Sigmoid colon (tissue), 7 donors: ENCODE measurements around the gene ABCA13. TPM values are rescaled to one million over a fixed set of nuclear protein-coding genes. Genes with fewer than 3 reads are reported as not detected.

Experiments
- DNase-seq: peaks from one replicate; pipeline ENCODE4 v3.0.0-alpha.2; 2019
- H3K27ac ChIP-seq, 4 donors: fragments of 200-600 bp; sonication (generic); one replicate each; pipeline ENCODE4 v1.5.1; 2016 to 2019; ENCODE audit warnings: mild to moderate bottlenecking in 1 of 4
- H3K27me3 ChIP-seq, 3 donors: fragments of 200-600 bp; sonication (generic); one replicate each; pipeline ENCODE4 v1.5.1; 2019; ENCODE audit warnings: mild to moderate bottlenecking in 1 of 3
- H3K36me3 ChIP-seq, 4 donors: fragments of 200-600 bp; sonication (generic); one replicate each; pipeline ENCODE4 v1.5.1; 2016 to 2019
- H3K4me1 ChIP-seq, 4 donors: fragments of 200-600 bp; sonication (generic); one replicate each; pipeline ENCODE4 v1.5.1; 2017 to 2019
- H3K4me3 ChIP-seq, 4 donors: fragments of 200-600 bp; sonication (generic); one replicate each; pipeline ENCODE4 v1.5.1; 2017 to 2019; ENCODE audit warnings: mild to moderate bottlenecking in 2 of 4, moderate library complexity in 1 of 4
- H3K9me3 ChIP-seq, 4 donors: fragments of 200-600 bp in 3 of 4; sonication (generic) in 3 of 4; one replicate each; pipeline versions ENCODE4 v1.5.1 to v1.6.1; 2013 to 2019
- EP300 ChIP-seq, 4 donors: sonication (generic); formaldehyde crosslinking; IDR thresholded peaks; one replicate each; pipeline ENCODE4 v1.6.1; 2017; ENCODE audit warnings: antibody characterized with exemption in 4 of 4
- POLR2A ChIP-seq, 2 donors: fragments of 450-650 bp; IDR thresholded peaks; one replicate each; pipeline ENCODE4 v1.6.1; 2016; ENCODE audit warnings: antibody characterized with exemption in 2 of 2, mild to moderate bottlenecking in 2 of 2, moderate library complexity in 2 of 2
- POLR2AphosphoS5 ChIP-seq, 4 donors: sonication (generic); formaldehyde crosslinking; IDR thresholded peaks; one replicate each; pipeline ENCODE4 v1.6.1; 2017; ENCODE audit warnings: antibody characterized with exemption in 4 of 4
- WGBS, 2 donors: extraction: QIAGEN DNeasy Blood & Tissue Kit; methylation state at CpG; one replicate each; pipeline ENCODE4 v1.1.7; 2013; 5-methylcytosine and 5-hydroxymethylcytosine counted together
- intact Hi-C: fragments of 100-400 bp; cut with DNase I; formaldehyde crosslinking; loops from one replicate; pipeline ENCODE4 v1.15.1; 2023
- polyA plus RNA-seq, 3 donors: library from polyadenylated mRNA; stranded (reverse); fragments of 200-250 nt; gene quantifications; one replicate each; pipeline ENCODE4 v1.2.3, GENCODE V29; 2013
- total RNA-seq, 4 donors: library from RNA; depleted of rRNA; stranded (reverse); fragments of >200 nt; gene quantifications; one replicate each; pipeline ENCODE4 v1.1.0, GENCODE V29; 2016
- TF ChIP-seq, protein P1 (sequence below), 4 experiments: fragments of 450-650 bp in 3 of 4; fragments of 200-600 bp in 1 of 4; IDR thresholded peaks; one replicate each; pipeline ENCODE4 v1.5.1; 2016 to 2019; ENCODE audit warnings: antibody characterized with exemption in 4 of 4, mild to moderate bottlenecking in 3 of 4, moderate library complexity in 2 of 4
- donor health status: healthy with polysubstance abuse.
- donor health status: Bipolar disorder and iron deficiency.
- donor health status: healthy.

ABCA13 gene
- total and polyA plus RNA-seq, 7 donors, result under 0.01 to 0.71 (median 0.14) TPM; not detected in 2

DNA sequence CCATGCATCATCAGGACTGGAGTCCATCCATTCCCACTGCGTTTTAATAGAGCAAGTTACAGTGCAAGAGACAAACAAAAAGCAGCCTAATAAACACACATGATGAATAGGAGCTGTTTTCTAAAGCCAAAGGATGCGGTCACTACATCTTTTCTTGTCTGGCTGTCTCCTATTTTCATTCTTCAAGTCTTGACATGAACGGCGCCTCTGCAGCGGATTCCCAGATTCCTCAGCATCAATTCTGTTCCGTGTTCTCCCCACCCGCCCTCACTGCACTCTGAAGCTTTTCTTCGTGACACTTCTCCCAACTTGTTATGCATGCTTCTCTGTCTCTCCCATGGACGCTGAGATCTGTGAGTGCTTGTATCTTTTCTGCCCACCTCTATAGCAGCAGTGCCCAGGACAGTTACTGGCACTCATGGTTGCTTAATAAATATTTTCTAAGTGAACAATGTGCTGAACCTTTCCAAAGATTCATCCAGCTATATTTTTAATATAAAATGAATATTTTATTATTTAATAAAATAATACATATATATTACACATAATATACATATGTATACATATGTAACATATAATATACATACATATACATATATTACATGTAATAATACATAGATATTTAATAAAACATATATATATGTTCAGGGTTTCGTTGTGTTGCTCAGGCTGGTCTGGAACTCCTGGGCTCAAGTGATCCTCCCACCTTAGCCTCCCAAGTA is 242.9 kb downstream of the ABCA13 start:
- Histone ChIP-seq H3K4me1 (no peaks in the 10 kb centered on the region), H3K36me3 (no peaks in the 10 kb centered on the region), H3K27ac (no peak overlapping the region), H3K27me3 (no peaks in the 10 kb centered on the region), H3K4me3 (no peak overlapping the region), H3K9me3 (no peaks in the 10 kb centered on the region)
- TF ChIP-seq POLR2A (IDR thresholded peaks at IDR 0.05) (no peak), POLR2AphosphoS5 (IDR thresholded peaks at IDR 0.05) (no peak), EP300 (IDR thresholded peaks at IDR 0.05) (no peak)
- TF ChIP-seq, protein P1, sequence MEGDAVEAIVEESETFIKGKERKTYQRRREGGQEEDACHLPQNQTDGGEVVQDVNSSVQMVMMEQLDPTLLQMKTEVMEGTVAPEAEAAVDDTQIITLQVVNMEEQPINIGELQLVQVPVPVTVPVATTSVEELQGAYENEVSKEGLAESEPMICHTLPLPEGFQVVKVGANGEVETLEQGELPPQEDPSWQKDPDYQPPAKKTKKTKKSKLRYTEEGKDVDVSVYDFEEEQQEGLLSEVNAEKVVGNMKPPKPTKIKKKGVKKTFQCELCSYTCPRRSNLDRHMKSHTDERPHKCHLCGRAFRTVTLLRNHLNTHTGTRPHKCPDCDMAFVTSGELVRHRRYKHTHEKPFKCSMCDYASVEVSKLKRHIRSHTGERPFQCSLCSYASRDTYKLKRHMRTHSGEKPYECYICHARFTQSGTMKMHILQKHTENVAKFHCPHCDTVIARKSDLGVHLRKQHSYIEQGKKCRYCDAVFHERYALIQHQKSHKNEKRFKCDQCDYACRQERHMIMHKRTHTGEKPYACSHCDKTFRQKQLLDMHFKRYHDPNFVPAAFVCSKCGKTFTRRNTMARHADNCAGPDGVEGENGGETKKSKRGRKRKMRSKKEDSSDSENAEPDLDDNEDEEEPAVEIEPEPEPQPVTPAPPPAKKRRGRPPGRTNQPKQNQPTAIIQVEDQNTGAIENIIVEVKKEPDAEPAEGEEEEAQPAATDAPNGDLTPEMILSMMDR (IDR thresholded peaks at IDR 0.05), result no peak
- DNase-seq, result no peak
- WGBS, 2 donors, result 83 to 89% methylated on average over 10 of the region's 10 CpGs
- intact Hi-C loops, result no loop called here

DNA sequence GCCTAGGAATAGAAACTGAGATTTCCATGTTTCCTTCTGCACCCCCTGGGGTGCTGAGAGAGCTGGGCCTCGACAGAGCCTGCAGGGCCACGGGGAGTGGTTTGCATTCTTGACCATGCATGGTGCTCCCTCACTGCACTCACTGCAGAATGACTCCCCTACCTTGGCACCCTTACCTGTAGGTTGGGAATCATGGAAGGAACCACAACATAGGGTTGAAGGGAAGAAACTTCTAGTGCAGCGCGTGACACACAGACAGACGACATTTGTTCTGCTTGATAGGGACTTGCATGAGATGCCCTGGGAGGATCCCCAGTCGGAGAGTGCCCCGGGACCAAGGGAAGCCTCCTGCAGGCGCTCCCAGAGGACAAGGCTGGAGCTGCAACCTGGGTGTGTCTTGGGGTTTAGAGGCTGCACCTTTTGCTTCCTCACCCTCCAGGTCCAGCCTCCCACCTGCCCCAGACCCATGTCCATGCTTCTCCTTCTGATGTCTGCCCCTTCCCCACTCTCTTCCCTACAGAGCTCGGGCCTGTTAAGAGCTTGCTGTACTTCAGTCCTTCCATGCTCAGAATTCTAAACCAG is 245.2 kb downstream of the ABCA13 start:
- no peaks in the 10 kb centered on the region for H3K36me3 ChIP-seq
- no peak overlapping the region for H3K27ac ChIP-seq
- intact Hi-C loops, result no loop called here
- no peaks in the 10 kb centered on the region for H3K27me3 ChIP-seq
- no peak for DNase-seq
- H3K9me3 ChIP-seq, result no peaks in the 10 kb centered on the region
- WGBS, 2 donors, result 88% methylated on average over 9 of the region's 9 CpGs
- TF ChIP-seq EP300 (IDR thresholded peaks at IDR 0.05), result no peak
- TF ChIP-seq, protein P1 (IDR thresholded peaks at IDR 0.05), result no peak
- no peak for TF ChIP-seq POLR2A (IDR thresholded peaks at IDR 0.05)
- TF ChIP-seq POLR2AphosphoS5 (IDR thresholded peaks at IDR 0.05), result no peak
- no peak overlapping the region for H3K4me3 ChIP-seq
- no peaks in the 10 kb centered on the region for H3K4me1 ChIP-seq

DNA sequence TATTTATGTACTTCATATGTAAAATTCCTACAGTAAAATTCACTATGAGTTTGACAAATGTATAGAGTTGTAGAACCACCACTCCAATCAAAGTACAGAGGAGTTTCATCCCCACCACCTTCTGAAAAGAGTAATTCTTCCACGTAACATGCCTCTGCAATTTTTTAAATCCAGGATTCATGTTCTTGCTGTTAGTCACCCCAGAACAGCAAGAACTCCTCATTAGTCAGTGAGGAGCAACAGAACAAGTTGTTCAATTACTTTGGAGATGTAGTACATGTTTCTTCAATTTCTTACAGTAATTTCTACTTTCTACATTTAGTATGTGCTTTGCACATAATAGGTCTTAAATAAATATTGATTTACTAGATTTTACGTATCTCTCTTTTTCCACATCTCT is 248.1 kb downstream of the ABCA13 start:
- H3K27me3 ChIP-seq, result no peaks in the 10 kb centered on the region
- no peaks in the 10 kb centered on the region for H3K4me1 ChIP-seq
- H3K4me3 ChIP-seq, result no peak overlapping the region
- TF ChIP-seq POLR2A (IDR thresholded peaks at IDR 0.05) (no peak), POLR2AphosphoS5 (IDR thresholded peaks at IDR 0.05) (no peak)
- TF ChIP-seq, protein P1 (IDR thresholded peaks at IDR 0.05), result no peak
- DNase-seq, result no peak
- intact Hi-C loops, result no loop called here
- no peaks in the 10 kb centered on the region for H3K36me3 ChIP-seq
- H3K27ac ChIP-seq, result no peak overlapping the region
- H3K9me3 ChIP-seq, result no peaks in the 10 kb centered on the region
- WGBS, 2 donors, result 40 to 93% methylated on average over 2 of the region's 2 CpGs

DNA sequence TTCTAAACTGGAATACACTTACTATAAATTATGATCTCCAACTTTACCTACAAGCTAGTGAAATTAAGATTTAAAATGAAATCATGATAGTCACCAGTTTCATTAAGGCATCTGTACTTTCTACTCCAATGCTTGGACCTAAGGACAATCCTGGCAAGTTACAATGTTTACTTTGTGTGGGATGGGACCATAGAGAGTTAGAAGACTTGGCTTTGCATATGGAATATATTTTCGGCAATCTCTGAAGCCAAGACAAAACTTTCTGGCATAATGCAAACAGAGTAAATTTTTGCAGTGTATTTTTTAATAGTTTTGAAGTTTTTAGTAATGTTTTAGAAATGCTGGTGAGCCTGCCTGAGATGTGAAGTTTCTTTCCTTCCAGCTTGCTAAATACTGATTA is 248.9 kb downstream of the ABCA13 start:
- no peak for DNase-seq
- WGBS, 2 donors, result 20 to 63% methylated on average over 1 of the region's 1 CpG
- H3K27me3 ChIP-seq, result no peaks in the 10 kb centered on the region
- intact Hi-C loops, result no loop called here
- no peak overlapping the region for H3K4me3 ChIP-seq
- no peak for TF ChIP-seq POLR2A (IDR thresholded peaks at IDR 0.05)
- TF ChIP-seq EP300 (IDR thresholded peaks at IDR 0.05), result no peak
- TF ChIP-seq, protein P1 (IDR thresholded peaks at IDR 0.05), result no peak
- no peak for TF ChIP-seq POLR2AphosphoS5 (IDR thresholded peaks at IDR 0.05)
- H3K4me1 ChIP-seq, result no peaks in the 10 kb centered on the region
- H3K9me3 ChIP-seq, result no peaks in the 10 kb centered on the region
- no peaks in the 10 kb centered on the region for H3K36me3 ChIP-seq
- no peak overlapping the region for H3K27ac ChIP-seq
